ENCODE results near the gene CEMIP.

The CEMIP gene

DNA sequence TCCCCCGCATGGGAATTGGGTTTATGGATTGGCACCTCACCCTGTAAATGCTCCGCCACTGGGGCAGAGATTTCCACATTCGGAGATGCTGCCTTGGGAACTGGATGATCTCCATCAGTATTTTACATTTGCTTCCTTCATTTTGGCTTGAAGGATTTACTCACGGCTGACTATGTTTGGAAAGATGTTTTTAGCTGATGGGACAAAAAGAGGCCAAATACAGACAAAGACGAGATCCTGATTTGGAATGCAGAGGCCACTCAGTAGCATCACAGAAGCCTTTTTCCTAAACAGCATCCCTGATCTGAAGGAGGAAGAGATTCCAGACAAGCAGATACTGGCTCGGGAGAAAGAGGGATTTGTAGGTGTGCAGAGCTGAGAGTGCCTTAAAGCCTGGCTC lies 133.5 kb downstream of the CEMIP start:
- H3K9me2 ChIP-seq (replicated peaks; ENCODE audit: low read depth, low read length), result no peaks in the 10 kb centered on the region
- H3K9ac ChIP-seq (ENCODE audit: low read depth, low read length, poor library complexity, severe bottlenecking), result no peak overlapping the region
- H2AFZ ChIP-seq (ENCODE audit: low read length), result no peak overlapping the region
- H3K9me3 ChIP-seq (ENCODE audit: insufficient read depth, low read depth, low read length), result no peaks in the 10 kb centered on the region
- no peak overlapping the region for H3K4me2 ChIP-seq (ENCODE audit: low read depth, low read length, poor library complexity, severe bottlenecking)
- no peaks in the 10 kb centered on the region for H3K27me3 ChIP-seq (ENCODE audit: insufficient read depth, low read length, poor library complexity, severe bottlenecking)
- H3K79me2 ChIP-seq (ENCODE audit: insufficient read depth, low read length), result no peaks in the 10 kb centered on the region
- H3K4me1 ChIP-seq (ENCODE audit: insufficient read depth, low read length, poor library complexity, severe bottlenecking), result no peaks in the 10 kb centered on the region
- no peaks in the 10 kb centered on the region for H3K36me3 ChIP-seq (ENCODE audit: insufficient read depth, low read length)
- no peak overlapping the region for H3K4me3 ChIP-seq (ENCODE audit: low read length, poor library complexity, severe bottlenecking)
- no peaks in the 10 kb centered on the region for H3F3A ChIP-seq (ENCODE audit: low read depth)
- no peaks in the 10 kb centered on the region for H4K20me1 ChIP-seq (ENCODE audit: insufficient read depth, low read length, poor library complexity, severe bottlenecking)
- no peak for TF ChIP-seq CTCF (conservative IDR thresholded peaks at IDR 0.05; ENCODE audit: low read length)
- TF ChIP-seq EZH2phosphoT487 (IDR thresholded peaks at IDR 0.05; ENCODE audit: borderline replicate concordance), result no peak

DNA sequence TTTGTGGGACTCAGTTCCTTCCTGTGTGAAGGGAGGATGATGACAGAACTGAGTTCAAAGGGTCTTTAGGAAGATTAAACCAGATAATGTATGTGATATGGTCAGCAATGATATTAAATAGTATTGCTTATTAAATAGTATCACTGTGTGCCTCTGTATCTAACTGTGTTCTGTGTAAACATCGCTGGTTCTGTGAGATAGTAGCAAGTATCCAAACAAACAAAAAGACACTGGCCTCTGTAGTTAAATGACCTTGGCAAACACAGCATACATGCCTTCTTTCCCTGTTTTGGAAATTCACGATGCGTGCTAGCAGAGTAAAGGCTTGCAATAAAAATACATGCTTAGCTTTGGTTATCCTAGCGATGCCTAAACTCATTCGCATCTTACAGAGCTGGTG lies 134.4 kb downstream of the CEMIP start:
- TF ChIP-seq CTCF (conservative IDR thresholded peaks at IDR 0.05; ENCODE audit: low read length) (no peak), EZH2phosphoT487 (IDR thresholded peaks at IDR 0.05; ENCODE audit: borderline replicate concordance) (no peak)
- Histone ChIP-seq H3K4me3 (ENCODE audit: low read length, poor library complexity, severe bottlenecking) (no peak overlapping the region), H3K9me3 (ENCODE audit: insufficient read depth, low read depth, low read length) (no peaks in the 10 kb centered on the region), H3F3A (ENCODE audit: low read depth) (no peaks in the 10 kb centered on the region), H3K4me2 (ENCODE audit: low read depth, low read length, poor library complexity, severe bottlenecking) (no peak overlapping the region), H4K20me1 (ENCODE audit: insufficient read depth, low read length, poor library complexity, severe bottlenecking) (no peaks in the 10 kb centered on the region), H3K9ac (ENCODE audit: low read depth, low read length, poor library complexity, severe bottlenecking) (no peak overlapping the region), H3K4me1 (ENCODE audit: insufficient read depth, low read length, poor library complexity, severe bottlenecking) (no peaks in the 10 kb centered on the region), H3K27me3 (ENCODE audit: insufficient read depth, low read length, poor library complexity, severe bottlenecking) (no peaks in the 10 kb centered on the region), H2AFZ (ENCODE audit: low read length) (no peak overlapping the region), H3K36me3 (ENCODE audit: insufficient read depth, low read length) (no peaks in the 10 kb centered on the region), H3K79me2 (ENCODE audit: insufficient read depth, low read length) (no peaks in the 10 kb centered on the region), H3K9me2 (replicated peaks; ENCODE audit: low read depth, low read length) (no peaks in the 10 kb centered on the region)

DNA sequence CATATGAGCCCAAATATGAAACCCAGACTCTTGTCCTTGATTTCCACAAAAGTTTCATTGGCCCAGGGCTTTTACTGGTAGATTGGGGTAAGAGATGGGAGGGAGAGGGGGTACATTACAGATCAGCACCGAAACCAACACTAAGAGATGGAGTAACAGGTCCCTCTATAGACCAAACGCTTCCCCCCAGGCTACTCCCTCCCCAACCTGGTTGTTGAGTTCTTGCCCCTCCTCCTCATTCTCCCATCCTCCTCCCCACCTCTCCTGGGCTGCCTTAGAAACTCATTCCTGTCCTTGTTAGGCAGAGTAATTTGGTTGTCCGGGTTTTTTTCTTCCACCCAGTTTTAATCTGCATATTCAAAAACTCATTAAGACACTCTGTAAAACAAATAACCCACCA lies 136.3 kb downstream of the CEMIP start:
- H3K9ac ChIP-seq (ENCODE audit: low read depth, low read length, poor library complexity, severe bottlenecking), result no peak overlapping the region
- peaks cover 3% of the 10 kb centered on the region for H3K4me1 ChIP-seq (ENCODE audit: insufficient read depth, low read length, poor library complexity, severe bottlenecking)
- no peaks in the 10 kb centered on the region for H3K79me2 ChIP-seq (ENCODE audit: insufficient read depth, low read length)
- H3K4me2 ChIP-seq (ENCODE audit: low read depth, low read length, poor library complexity, severe bottlenecking), result no peak overlapping the region
- H3K27me3 ChIP-seq (ENCODE audit: insufficient read depth, low read length, poor library complexity, severe bottlenecking), result no peaks in the 10 kb centered on the region
- no peak overlapping the region for H2AFZ ChIP-seq (ENCODE audit: low read length)
- H4K20me1 ChIP-seq (ENCODE audit: insufficient read depth, low read length, poor library complexity, severe bottlenecking), result no peaks in the 10 kb centered on the region
- H3K9me3 ChIP-seq (ENCODE audit: insufficient read depth, low read depth, low read length), result no peaks in the 10 kb centered on the region
- H3K4me3 ChIP-seq (ENCODE audit: low read length, poor library complexity, severe bottlenecking), result no peak overlapping the region
- TF ChIP-seq EZH2phosphoT487 (IDR thresholded peaks at IDR 0.05; ENCODE audit: borderline replicate concordance), result no peak
- TF ChIP-seq CTCF (conservative IDR thresholded peaks at IDR 0.05; ENCODE audit: low read length), result no peak
- no peaks in the 10 kb centered on the region for H3K36me3 ChIP-seq (ENCODE audit: insufficient read depth, low read length)
- H3F3A ChIP-seq (ENCODE audit: low read depth), result no peaks in the 10 kb centered on the region
- H3K9me2 ChIP-seq (replicated peaks; ENCODE audit: low read depth, low read length), result no peaks in the 10 kb centered on the region

Data from Loucy (cell line).